Type B pancreatic cell (in vitro differentiated cells): ENCODE results near the gene TIMM22. TPM values are rescaled to one million over a fixed set of nuclear protein-coding genes. Genes with fewer than 3 reads are reported as not detected.

Source experiments
- DNase-seq: peaks from one replicate; pipeline ENCODE4 v3.0.0; 2021; ENCODE audit warnings: mixed read lengths; ENCODE audit not compliant: unreplicated experiment; ENCODE audit errors: extremely low spot score
- H3K27ac Mint-ChIP-seq: 2 replicates; pipeline ENCODE4 v1.8.0; 2021; ENCODE audit warnings: mild to moderate bottlenecking, mixed read lengths
- H3K27me3 Mint-ChIP-seq: 2 replicates; pipeline ENCODE4 v1.8.0; 2021; ENCODE audit warnings: mixed read lengths
- H3K36me3 Mint-ChIP-seq: 2 replicates; pipeline ENCODE4 v1.8.0; 2021; ENCODE audit warnings: mixed read lengths
- H3K4me1 Mint-ChIP-seq: one replicate; pipeline ENCODE4 v1.8.0; 2021; ENCODE audit warnings: mixed read lengths; ENCODE audit not compliant: unreplicated experiment
- H3K4me3 Mint-ChIP-seq: 2 replicates; pipeline ENCODE4 v1.8.0; 2021; ENCODE audit warnings: mild to moderate bottlenecking, mixed read lengths
- H3K9me3 Mint-ChIP-seq: 2 replicates; pipeline ENCODE4 v1.8.0; 2021; ENCODE audit warnings: mixed read lengths
- total RNA-seq: library from RNA; stranded (reverse); gene quantifications from 2 replicates; pipeline ENCODE4 v1.2.1, GENCODE V29; 2021; ENCODE audit warnings: low replicate concordance
- TF ChIP-seq, protein P1 (sequence below): fragments of 200-600 bp; sonication (generic); conservative IDR thresholded peaks from 2 replicates; pipeline ENCODE4 v1.5.0; 2021; ENCODE audit warnings: antibody characterized with exemption, mild to moderate bottlenecking

Gene TIMM22
- total RNA-seq, 1 donor from 2014 or later = 20.1 TPM

- peak overlapping the region; percentile 55 for H3K27ac Mint-ChIP-seq
- no peaks in the 10 kb centered on the region for H3K9me3 Mint-ChIP-seq
- TF ChIP-seq, protein P1, sequence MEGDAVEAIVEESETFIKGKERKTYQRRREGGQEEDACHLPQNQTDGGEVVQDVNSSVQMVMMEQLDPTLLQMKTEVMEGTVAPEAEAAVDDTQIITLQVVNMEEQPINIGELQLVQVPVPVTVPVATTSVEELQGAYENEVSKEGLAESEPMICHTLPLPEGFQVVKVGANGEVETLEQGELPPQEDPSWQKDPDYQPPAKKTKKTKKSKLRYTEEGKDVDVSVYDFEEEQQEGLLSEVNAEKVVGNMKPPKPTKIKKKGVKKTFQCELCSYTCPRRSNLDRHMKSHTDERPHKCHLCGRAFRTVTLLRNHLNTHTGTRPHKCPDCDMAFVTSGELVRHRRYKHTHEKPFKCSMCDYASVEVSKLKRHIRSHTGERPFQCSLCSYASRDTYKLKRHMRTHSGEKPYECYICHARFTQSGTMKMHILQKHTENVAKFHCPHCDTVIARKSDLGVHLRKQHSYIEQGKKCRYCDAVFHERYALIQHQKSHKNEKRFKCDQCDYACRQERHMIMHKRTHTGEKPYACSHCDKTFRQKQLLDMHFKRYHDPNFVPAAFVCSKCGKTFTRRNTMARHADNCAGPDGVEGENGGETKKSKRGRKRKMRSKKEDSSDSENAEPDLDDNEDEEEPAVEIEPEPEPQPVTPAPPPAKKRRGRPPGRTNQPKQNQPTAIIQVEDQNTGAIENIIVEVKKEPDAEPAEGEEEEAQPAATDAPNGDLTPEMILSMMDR = no peak
- peaks cover 23% of the 10 kb centered on the region for H3K36me3 Mint-ChIP-seq
- H3K4me1 Mint-ChIP-seq = peaks cover 54% of the 10 kb centered on the region
- no peaks in the 10 kb centered on the region for H3K27me3 Mint-ChIP-seq
- peak overlapping the region; percentile 52 for H3K4me3 Mint-ChIP-seq
- DNase-seq = no peak
Measured at GRCh38 chr17:1000597-1001461, 3.9 kb downstream of the TIMM22 start.

GRCh38 chr17:1001640-1002411 is 4.9 kb downstream of the TIMM22 start:
- Mint-ChIP-seq H3K4me3 (peak overlapping the region; percentile 70), H3K4me1 (peaks cover 54% of the 10 kb centered on the region), H3K27me3 (no peaks in the 10 kb centered on the region), H3K27ac (peak overlapping the region; percentile 54), H3K36me3 (peaks cover 23% of the 10 kb centered on the region), H3K9me3 (no peaks in the 10 kb centered on the region)
- no peak for DNase-seq
- TF ChIP-seq, protein P1 = no peak

GRCh38 chr17:1002412-1002753 is 5.5 kb downstream of the TIMM22 start:
- DNase-seq = no peak
- H3K4me1 Mint-ChIP-seq = peaks cover 54% of the 10 kb centered on the region
- no peaks in the 10 kb centered on the region for H3K27me3 Mint-ChIP-seq
- H3K9me3 Mint-ChIP-seq = no peaks in the 10 kb centered on the region
- TF ChIP-seq, protein P1 = no peak
- H3K4me3 Mint-ChIP-seq = peak overlapping the region; percentile 70
- H3K36me3 Mint-ChIP-seq = peaks cover 23% of the 10 kb centered on the region
- H3K27ac Mint-ChIP-seq = peak overlapping the region; percentile 54

DNA sequence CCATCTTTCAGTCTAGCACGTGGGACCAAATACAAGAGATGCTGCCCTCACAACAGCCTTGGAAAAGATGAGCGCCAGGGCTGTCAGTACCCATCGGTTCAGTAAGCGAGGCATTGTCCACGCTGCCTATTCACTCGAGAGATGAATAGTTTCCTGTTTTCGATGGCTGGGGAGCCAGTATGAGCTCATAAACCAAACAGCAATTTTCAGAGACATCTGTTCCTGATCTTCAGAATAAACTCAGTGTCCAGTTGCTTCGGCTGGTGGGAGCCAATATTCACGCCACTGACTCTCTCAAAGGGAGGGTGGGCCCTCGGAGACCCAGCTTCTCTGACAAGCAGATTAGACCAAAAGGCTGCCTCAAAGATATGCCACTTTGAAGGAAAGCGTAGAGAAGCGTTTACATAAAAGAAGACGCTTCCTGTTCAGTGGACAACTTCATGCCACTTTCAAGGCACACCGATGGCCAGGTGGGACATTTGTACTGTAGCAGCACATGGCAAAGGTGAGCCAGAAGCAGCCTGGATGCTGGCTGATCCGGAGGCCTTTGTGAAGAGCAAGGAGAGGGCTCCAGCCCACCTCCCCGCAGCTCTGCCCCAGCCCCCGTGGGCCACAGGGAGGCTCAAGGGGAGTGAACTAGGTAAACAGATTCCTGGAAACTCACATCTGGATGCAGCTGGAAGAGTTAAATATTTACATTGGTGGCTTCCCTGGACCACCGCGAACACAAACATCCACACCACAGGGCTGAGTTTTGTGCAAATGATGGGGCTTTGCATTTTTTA is 6.0 kb downstream of the TIMM22 start:
- Mint-ChIP-seq H3K36me3 (peaks cover 23% of the 10 kb centered on the region), H3K27me3 (no peaks in the 10 kb centered on the region), H3K4me1 (peaks cover 51% of the 10 kb centered on the region), H3K27ac (peak overlapping the region; percentile 54), H3K9me3 (no peaks in the 10 kb centered on the region), H3K4me3 (peak overlapping the region; percentile 67)
- TF ChIP-seq, protein P1 = no peak
- DNase-seq = no peak

GRCh38 chr17:1003633-1003971 is 6.7 kb downstream of the TIMM22 start:
- Mint-ChIP-seq H3K9me3 (no peaks in the 10 kb centered on the region), H3K4me1 (peaks cover 45% of the 10 kb centered on the region), H3K36me3 (peaks cover 23% of the 10 kb centered on the region), H3K27me3 (no peaks in the 10 kb centered on the region), H3K27ac (peak overlapping the region; percentile 54), H3K4me3 (peak overlapping the region; percentile 67)
- no peak for DNase-seq
- TF ChIP-seq, protein P1 = no peak
